Tongue (tissue), 2 donors: ENCODE measurements around the gene CARD14. TPM values are rescaled to one million over a fixed set of nuclear protein-coding genes. Genes with fewer than 3 reads are reported as not detected.
"Not testable (repeated sequence)": the region's sequence is repeated elsewhere in the genome, so short reads cannot be mapped to it uniquely, and the experiment has no call there.

Experiments used
- DNase-seq: peaks from one replicate; pipeline ENCODE4 v3.0.0-alpha.2; 2015
- total RNA-seq: library from RNA; depleted of rRNA; stranded (reverse); fragments of >200 nt; gene quantifications from one replicate; pipeline ENCODE4 v1.2.3, GENCODE V29; 2014

CARD14 gene
- total RNA-seq, 1 donor from 2014 or later, result 14.9 TPM

GRCh38 chr17:80151333-80151732, 18.5 kb upstream of the CARD14 start:
- DNase-seq, result no peak

DNA sequence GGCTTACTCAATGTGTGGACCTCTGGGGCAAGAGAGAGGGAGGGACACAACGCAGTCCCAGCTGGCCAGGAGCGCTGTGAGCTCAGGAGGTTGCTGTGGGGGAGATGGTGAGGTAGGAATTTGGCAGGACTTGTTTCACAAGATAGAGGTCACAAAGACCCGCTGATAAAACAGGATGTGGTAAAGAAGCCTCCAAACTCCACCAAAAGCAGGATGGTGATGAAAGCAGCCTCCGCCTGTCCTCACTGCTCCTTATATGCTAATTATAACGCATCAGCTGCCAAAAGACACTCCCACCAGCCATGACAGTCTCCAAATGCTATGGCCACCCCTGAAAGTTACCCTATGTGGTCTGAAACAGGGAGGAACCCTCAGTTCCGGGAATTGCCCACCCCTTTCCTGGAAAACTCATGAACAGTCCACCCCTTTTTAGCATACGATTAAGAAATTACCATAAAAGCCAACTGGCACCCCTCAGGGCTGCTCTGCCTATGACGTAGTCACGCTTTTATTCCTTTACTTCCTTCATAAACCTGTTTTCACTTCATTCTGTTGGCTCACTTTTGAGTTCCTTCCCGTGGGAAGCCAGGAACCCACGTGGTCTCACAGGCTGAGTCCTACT, 17.6 kb upstream of the CARD14 start:
- DNase-seq, result no peak

DNA sequence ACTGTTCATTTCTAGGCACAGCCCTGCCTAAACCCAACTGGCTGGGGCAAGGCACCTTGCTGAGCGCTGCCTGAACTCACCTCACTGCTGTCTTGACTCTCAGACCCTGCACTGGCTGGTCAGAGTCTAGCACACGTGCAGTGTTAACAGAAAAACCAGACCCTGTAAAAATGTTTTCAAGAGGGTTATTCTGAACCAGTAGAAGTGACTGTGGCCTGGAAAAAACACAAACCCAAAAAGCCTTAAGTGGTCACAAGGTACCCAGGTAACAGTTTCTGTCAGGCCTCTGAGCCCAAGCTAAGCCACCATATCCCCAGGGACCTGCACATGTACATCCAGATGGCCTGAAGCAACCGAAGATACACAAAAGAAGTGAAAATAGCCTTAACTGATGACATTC, 16.8 kb upstream of the CARD14 start:
- no peak for DNase-seq

- DNase-seq, result no peak
These were observed 15.7 kb upstream of the CARD14 start for GRCh38 chr17:80154166-80154565.

DNA sequence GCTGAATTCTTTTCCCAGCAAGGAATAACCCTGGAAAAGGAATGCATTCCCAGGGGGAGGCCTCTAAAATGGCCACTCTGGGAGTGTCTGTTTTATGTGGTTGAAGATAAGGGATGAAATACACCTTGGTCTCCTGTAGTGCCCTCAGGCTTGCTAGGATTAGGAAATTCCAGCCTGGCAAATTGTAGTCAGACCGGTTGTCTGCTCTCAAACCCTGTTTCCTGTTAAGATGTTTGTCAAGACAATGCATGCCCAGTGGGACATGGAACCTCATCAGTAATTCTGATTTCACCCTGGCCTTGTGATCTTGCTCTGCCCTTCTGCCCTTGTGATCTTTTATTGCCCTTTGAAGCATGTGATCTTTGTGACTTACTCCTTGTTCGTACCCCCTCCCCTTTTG, 14.2 kb upstream of the CARD14 start:
- DNase-seq, result not testable (repeated sequence)

DNA sequence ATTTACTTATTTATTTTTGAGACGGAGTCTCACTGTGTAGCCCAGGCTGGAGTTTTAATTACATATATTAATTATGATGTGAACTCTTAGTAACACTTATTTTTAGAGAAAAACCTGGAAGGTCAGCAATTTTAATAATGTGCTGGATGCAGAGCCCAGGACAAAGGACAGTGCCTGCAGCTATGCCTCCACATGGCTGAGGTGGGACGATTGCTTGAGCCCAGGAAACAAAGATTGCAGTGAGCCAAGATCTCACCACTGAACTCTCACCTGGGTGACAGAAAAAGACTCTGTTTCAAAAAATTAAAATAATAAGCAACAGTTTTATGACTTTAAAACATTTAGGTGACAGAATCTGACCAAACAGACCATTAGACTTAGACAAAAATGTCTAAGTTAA, 11.0 kb upstream of the CARD14 start:
- no peak for DNase-seq

GRCh38 chr17:80160536-80160935, 9.3 kb upstream of the CARD14 start:
- no peak for DNase-seq

DNA sequence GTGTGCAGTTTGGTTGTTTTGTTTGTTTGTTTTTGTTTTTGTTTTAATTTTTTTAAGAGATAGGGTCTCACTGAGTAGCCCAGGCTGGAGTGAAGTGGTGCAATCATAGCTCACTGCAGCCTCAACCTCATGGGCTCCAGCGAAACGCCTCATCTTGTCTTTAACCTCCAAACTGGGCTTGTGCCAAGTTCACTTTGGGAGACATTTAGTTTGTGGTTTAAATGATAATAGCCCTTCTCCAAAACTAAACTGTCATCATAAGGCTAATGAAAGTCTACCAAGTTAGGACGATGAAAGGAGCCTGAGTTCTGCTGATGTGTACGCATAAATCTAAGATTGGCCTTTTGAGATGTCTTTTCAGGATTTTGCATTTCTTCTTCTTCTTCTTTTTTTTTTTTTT, 6.5 kb upstream of the CARD14 start:
- DNase-seq, result no peak

DNA sequence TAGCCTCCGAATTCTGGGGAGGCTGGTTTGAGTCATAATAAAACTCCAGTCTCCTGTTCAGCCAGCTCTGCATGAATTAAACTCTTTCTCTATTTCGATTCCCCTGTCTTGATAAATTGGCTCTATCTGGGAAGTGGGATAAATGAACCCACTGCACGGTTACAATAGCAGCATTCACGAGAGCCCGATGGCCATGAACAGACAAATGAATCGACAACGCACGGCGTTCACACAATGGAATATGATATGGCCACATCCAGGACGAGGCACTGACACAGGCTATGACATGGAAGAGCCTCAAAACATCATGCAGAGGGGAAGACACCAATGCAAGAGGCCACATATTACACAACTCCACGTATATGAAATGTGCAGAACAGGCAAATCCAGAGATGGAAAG, 5.6 kb upstream of the CARD14 start:
- DNase-seq, result no peak

DNA sequence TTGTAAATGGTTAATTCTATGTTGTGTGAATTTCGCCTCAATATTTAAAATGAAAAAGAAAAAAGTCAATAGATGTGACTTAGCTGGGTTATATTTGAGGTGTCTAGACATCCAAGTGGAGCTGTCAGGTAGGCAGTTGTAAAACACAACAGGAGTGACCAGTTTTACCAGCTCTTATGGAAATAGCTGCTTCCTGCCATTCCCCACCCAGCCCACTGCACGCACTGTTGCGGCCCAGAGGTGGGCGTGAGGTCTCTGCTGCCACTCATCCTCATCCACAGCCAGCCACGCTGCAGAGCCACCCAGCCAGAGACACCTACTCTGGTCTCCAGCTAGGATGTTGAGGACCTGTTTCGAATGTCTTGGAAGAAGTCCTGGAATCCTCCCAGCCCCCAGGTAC, 3.4 kb upstream of the CARD14 start:
- peak; percentile 51 for DNase-seq

DNA sequence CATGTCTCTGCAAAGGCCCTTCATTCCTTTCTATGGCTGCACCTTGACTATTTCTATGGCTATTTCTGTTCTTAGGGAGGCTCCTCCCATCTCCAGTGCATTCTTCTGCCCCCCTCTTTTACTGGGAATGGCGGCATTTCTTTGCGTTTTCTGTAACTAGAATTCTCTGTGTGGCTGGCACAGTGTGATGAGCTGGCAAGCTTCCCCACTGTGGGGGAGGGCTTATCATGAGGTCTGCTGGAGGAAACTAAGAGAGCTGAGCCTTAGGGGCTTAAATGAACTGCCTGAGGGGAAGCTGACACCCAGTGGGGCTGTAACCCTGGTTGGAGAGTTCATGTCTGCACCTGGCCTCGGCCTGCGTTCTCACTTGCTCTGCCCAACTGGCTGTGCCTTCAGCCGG, 1.5 kb upstream of the CARD14 start:
- DNase-seq, result no peak

- DNase-seq, result no peak
These were observed 723 bp upstream of the CARD14 start for GRCh38 chr17:80169107-80169506.

- no peak for DNase-seq
These were observed 1.9 kb downstream of the CARD14 start for GRCh38 chr17:80171681-80172080.

GRCh38 chr17:80173126-80173525, 3.3 kb downstream of the CARD14 start:
- DNase-seq, result no peak

DNA sequence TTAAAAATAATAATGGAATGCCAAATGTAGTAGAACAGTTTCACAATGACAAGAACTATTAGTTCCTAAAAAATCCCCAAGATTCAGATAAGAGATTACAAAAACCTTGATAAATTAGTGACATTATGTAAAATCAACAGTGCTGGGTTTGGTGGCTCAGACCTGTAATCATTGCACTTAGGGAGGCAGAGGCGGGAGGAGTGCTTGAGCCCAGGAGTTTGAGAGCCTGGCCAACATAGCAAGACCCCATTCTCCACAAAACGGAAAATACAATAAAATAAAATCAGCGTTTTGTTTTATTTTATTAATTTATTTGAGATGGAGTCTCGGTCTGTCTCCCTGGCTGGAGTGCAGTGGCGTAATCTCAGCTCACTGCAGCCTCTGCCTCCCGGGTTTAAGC, 4.1 kb downstream of the CARD14 start:
- DNase-seq, result no peak

- no peak for DNase-seq
These were observed 6.9 kb downstream of the CARD14 start for GRCh38 chr17:80176757-80177156.

- no peak for DNase-seq
These were observed 8.3 kb downstream of the CARD14 start for GRCh38 chr17:80177986-80178595.

DNA sequence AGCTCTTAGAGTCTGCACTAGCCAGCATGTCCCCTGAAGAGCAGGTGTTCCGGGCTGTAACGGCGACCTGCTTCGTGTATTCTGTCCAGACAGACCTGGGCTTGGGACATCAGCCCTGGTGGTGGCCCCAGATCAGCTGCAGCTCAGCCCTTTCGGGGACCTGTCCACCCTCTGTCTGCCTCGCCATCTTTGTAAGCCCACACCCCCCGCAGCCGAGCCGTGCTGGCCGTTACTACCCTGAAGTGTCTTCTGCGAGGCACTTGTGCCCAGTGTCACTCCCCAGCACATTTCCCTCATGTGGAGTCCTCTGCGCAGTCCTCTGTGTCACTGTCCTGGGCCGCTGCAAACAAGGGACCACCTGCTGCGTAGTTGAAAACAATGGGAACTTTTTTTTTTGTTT, 10.4 kb downstream of the CARD14 start:
- DNase-seq, result no peak

DNA sequence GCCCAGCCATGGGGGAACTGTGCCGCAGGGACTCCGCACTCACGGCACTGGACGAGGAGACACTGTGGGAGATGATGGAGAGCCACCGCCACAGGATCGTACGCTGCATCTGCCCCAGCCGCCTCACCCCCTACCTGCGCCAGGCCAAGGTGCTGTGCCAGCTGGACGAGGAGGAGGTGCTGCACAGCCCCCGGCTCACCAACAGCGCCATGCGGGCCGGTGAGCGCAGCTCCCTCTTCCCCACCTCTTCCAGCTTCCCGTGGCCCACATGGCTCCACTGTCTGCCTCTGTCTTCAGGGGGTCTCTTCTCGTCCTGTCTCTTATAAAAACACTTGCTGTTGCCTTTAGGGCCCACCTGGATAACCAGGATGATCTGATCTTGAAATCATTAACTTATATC, 11.6 kb downstream of the CARD14 start:
- no peak for DNase-seq

DNA sequence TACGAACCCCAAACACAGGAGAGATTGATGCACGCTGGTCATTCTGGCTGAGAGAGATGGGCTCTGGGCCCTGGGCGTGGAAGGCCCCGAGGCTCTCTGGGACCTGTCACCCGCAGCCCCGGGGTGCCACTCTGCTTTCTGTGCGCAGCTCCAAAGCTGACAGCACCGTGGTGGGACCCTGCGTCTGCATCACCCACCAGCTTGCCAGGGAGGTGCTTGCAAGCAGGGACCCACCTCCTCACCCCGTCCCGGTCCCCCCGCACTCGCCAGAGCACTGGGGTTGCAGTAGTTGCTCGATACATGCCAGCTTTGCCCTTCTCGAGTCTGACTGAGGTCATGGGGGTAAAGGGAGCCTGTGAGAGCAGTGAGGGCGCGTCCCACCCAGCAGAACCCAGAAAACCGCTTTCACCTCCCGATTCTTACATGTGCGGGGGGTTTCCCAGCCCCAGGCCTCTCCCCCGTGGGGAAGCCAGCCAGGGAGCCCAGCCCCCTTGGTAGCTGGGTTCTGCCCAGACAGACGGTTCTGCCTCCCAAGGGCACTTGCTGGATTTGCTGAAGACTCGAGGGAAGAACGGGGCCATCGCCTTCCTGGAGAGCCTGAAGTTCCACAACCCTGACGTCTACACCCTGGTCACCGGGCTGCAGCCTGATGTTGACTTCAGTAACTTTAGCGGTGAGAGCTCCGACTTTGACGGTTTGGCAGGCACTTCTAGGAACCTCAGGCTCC, 12.5 kb downstream of the CARD14 start:
- no peak for DNase-seq

DNA sequence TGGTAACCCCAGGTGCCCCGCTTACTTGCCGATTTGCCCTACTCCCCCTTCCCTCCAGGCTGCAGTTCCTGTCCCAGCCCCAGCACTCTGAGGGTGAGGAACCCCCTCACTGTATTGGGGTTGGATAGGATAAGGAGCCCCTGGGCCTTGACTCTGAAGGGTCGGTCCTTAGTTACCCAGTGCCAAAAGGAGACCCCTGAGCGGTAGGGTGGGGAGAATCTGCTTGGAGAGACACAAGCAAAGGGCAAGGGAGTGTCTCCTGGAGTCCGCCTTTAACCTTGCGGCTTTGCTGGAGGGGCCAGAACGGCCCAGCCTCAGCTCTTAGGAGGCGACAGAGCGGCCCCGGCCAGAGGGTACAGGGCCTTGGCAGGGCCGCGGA, 13.0 kb downstream of the CARD14 start:
- no peak for DNase-seq

DNA sequence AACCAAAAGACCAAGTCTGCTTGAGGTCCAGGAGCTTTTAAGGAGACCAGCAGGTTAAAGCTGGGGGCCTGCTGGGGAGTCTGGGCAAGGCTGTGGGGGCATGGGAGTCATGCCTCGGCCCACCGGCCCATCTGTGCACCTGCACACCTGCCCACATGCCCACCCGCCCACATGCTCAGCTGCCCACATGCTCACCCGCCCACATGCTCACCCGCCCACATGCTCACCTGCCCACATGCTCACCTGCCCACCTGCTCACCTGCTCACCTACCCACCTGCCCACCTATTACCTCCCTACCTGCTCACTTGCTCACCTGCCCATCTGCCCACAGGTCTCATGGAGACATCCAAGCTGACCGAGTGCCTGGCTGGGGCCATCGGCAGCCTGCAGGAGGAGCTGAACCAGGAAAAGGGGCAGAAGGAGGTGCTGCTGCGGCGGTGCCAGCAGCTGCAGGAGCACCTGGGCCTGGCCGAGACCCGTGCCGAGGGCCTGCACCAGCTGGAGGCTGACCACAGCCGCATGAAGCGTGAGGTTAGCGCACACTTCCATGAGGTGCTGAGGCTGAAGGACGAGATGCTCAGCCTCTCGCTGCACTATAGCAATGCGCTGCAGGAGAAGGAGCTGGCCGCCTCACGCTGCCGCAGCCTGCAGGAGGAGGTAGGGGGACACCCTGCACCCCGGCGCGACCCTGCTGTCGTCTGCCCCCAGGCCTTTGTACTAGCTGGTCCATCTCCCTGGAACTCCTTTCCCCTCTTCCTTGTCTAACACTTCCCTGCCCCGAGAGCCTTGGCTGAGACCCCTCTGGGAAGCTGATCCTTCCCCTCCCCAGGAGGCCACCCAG, 14.0 kb downstream of the CARD14 start:
- no peak for DNase-seq

GRCh38 chr17:80184423-80184714, 14.5 kb downstream of the CARD14 start:
- no peak for DNase-seq
